ENCODE results near the gene PLA2G3.

- TF ChIP-seq, protein P1, sequence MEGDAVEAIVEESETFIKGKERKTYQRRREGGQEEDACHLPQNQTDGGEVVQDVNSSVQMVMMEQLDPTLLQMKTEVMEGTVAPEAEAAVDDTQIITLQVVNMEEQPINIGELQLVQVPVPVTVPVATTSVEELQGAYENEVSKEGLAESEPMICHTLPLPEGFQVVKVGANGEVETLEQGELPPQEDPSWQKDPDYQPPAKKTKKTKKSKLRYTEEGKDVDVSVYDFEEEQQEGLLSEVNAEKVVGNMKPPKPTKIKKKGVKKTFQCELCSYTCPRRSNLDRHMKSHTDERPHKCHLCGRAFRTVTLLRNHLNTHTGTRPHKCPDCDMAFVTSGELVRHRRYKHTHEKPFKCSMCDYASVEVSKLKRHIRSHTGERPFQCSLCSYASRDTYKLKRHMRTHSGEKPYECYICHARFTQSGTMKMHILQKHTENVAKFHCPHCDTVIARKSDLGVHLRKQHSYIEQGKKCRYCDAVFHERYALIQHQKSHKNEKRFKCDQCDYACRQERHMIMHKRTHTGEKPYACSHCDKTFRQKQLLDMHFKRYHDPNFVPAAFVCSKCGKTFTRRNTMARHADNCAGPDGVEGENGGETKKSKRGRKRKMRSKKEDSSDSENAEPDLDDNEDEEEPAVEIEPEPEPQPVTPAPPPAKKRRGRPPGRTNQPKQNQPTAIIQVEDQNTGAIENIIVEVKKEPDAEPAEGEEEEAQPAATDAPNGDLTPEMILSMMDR (conservative IDR thresholded peaks at IDR 0.05 in 1 of 2, IDR thresholded peaks at IDR 0.05 in 1 of 2; ENCODE audit: extremely low read depth in 1 of 2, insufficient read depth in 1 of 2, low read depth in 1 of 2, low read length in 2 of 2) = no peak
- TF ChIP-seq EZH2 (IDR thresholded peaks at IDR 0.05; ENCODE audit: borderline replicate concordance, low read length) = no peak
Measured at GRCh38 chr22:31085928-31086327, 54.4 kb downstream of the PLA2G3 start.

All from mammary epithelial cell (primary cell).